Myocyte (in vitro differentiated cells): Measurements from ENCODE around the gene CHST1. TPM values are rescaled to one million over a fixed set of nuclear protein-coding genes. Genes with fewer than 3 reads are reported as not detected.

Experiments
- DNase-seq: peaks from one replicate; pipeline ENCODE4 v3.0.0-alpha.2; 2012; ENCODE audit warnings: low read depth
- microRNA-seq: library from miRNA; unstranded; fragments of <30 nt; microRNA quantifications from one replicate; pipeline ENCODE4, GENCODE V29; 2016
- total RNA-seq: library from RNA; depleted of rRNA; stranded (reverse); fragments of >200 nt; gene quantifications from 2 replicates; pipeline ENCODE4 v1.2.3, GENCODE V29; 2014

The CHST1 gene
- total RNA-seq, 1 donor from 2014 or later, result 0.05 TPM

- no peak for DNase-seq
These were observed 56.1 kb downstream of the CHST1 start for GRCh38 chr11:45609337-45609736.

GRCh38 chr11:45607995-45608394 is 57.4 kb downstream of the CHST1 start:
- peak; percentile 22 for DNase-seq

GRCh38 chr11:45606514-45607281 is 58.7 kb downstream of the CHST1 start:
- DNase-seq, result no peak

GRCh38 chr11:45605051-45605450 is 60.4 kb downstream of the CHST1 start:
- DNase-seq, result no peak

GRCh38 chr11:45603946-45604682 is 61.3 kb downstream of the CHST1 start:
- no peak for DNase-seq

- DNase-seq, result peak; percentile 32
These were observed 66.1 kb downstream of the CHST1 start for GRCh38 chr11:45599161-45599943.

Small RNAs within 50 kb of the gene (microRNA-seq; reads per million reads assigned to microRNA genes)
- gene MIR7154, result not detected

Other genes with a start within 250 kb of the CHST1 start
- gene SLC35C1, start 139.5 kb upstream of the CHST1 start, total RNA-seq, result 6.4 and 6.9 TPM in 2 replicates
- gene CRY2, start 181.9 kb upstream of the CHST1 start, total RNA-seq, result 13.5 and 20.0 TPM in 2 replicates
- gene MAPK8IP1, start 220.0 kb upstream of the CHST1 start, total RNA-seq, result 10.1 and 10.2 TPM in 2 replicates
- 0.29 and 0.42 TPM in 2 replicates for gene FREY1, start 241.6 kb upstream of the CHST1 start, total RNA-seq